Activated CD4-positive, CD25-positive, alpha-beta regulatory T cell treated with anti-CD3 and anti-CD28 coated beads, Interleukin-2, amount 50 U/mL, for 72 hours (primary cell): Measurements from ENCODE around the gene CELF4.

Experiments
- DNase-seq: peaks from one replicate; pipeline ENCODE4 v3.0.0; 2021

Gene CELF4

DNA sequence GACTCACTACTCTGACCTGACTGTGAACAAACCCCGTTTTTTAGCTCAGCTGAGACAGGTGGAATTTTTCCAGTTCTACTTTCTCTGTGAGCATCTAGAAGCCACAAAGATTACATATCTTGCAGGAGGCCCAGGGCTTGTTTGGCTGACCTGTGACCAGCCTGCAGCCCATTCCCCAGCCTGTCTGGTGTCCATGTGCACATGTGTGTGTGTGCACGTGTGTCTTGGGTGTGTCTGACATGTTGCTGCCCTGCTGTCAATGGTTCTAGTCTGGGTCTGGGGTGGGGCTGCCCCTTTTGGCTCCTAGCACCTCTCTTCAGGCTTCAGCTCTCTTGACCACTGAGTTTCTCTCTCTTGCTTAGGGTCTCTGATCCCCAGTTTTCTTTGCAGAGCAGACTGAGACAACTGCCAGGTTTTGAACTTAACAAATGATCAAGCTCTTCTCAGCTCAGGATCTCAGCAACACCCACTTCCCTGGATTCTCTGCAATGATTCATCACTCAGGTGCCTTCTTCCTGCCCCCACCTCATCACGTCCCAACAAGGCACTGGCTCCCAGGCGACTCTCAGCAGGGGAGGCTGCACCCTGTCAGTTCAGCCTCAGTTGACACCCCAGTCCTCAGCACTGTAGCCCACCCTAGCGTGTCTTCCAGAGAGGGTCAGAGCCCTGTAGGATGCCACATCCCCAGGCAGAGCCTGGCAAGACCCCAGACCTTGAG, 130.3 kb downstream of the CELF4 start:
- DNase-seq = no peak

DNA sequence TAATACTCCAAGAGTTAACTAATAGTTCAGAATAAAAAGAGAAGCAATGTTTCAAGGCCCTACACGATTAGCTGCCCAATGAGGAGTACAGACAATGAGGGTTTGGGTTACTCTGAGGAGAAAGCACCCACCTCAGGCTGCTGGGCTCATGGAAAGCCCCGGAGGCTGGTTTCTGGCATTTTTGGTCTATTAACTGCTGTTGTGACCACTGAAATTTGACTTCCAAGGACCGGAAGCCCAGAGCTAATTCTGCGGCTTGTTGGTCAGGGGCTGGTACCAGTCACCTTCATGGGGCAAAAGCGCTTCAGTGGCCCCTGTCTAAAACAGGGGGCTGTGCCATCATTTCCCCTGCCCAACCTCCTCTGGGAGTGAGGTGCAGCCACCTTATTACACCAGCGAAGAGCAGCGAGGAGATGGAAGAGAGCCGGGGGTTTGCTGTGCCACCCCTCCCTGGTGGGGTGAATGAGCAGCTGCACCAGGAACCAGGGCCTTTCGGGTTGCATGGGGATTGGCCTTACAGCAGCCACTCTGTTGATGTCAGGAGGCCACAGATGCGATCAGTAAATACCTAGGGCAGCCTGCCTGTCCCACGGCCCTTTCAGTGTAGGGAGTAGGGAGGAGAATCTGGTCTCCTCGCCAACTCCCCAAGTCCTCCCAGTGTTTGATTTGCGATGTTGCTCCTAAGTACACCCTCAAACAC, 131.3 kb downstream of the CELF4 start:
- no peak for DNase-seq

DNA sequence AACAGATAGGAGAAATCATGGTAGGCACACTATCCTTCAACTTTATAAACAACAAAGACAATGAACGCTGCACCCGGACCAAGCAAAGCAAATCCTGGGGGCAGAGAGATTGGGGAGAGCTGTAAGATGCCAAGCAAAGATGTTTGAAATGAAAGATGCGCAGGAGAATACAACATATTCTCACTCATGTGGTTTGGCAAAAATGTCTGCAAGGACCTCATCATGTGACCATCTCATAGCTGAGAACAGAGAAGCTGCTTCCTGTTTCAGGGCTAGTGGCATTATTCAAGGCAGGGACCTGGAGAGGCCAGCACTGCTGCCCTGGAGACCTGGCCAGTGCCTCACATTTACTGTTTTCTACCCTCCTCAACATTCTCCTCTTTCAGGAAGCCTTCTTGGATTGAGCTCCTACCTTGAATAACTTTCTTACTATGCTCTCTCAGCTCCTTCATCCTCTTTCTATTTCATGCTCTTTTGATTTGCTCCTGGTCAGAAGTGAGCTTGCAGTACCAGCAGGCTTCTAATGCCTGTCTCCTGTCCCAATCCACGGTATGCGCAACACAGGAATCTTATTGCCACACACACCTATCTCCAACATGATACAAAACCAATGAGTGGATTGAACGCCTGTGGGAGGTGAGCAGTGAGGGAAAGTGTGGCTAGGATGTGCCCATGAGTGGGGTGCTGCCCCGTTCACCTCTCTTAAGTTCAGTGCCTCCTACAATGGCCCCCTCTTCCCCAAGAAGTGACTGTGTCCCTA, 133.0 kb downstream of the CELF4 start:
- DNase-seq = no peak

DNA sequence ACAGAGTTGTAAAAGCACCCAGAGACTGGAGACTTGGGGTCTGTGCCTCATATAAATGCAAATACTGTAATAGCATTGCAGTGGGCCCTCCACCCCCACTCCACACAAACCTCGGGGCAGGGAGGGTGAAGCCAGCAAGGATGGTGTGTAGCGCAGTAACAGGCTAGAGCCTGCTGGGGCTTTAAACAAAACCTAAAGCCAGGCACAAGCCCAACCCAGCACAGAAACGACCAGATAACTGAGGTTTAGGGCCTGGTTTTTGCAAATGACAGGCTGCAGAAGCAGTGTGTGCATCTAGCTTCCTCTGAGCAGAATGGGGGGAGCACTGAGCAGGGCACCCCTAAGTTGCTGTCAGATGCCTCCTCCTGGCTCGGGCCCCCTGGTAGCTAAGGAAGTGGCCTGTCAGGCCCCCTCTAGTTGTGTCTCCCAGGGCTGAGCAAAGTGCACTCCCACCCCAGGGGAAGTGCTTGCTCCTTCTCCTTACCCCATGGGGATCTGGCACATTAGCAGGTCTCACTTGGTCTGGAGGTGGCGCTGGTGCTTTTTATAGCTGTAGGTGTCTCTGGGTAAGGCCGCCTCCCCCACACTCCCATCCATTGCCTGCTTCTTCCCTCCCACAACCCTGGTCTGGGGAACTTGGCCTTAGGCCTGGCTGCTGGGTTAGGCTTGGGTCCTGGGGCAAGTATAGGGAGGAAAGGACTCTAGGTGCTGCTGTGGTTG, 135.1 kb downstream of the CELF4 start:
- DNase-seq = no peak

DNA sequence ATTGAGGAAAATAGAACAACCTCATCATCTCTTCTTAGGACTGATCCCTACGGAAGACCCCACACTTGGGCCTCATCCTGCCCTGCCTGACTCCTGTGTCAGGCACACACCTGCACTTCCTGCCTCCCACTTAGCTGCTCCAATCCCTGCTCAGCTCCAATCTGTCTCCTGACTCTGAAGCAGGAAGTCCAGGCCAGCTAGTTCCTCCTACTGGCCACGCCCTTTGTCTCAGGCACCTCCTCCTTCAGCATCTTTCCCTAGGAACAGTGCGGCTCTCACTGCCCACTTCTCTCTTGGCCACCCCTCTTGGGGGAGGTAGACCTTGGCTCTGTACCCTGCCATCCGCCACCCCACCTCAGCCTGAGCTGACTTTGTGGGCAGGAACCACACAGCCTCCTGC, 135.8 kb downstream of the CELF4 start:
- no peak for DNase-seq

DNA sequence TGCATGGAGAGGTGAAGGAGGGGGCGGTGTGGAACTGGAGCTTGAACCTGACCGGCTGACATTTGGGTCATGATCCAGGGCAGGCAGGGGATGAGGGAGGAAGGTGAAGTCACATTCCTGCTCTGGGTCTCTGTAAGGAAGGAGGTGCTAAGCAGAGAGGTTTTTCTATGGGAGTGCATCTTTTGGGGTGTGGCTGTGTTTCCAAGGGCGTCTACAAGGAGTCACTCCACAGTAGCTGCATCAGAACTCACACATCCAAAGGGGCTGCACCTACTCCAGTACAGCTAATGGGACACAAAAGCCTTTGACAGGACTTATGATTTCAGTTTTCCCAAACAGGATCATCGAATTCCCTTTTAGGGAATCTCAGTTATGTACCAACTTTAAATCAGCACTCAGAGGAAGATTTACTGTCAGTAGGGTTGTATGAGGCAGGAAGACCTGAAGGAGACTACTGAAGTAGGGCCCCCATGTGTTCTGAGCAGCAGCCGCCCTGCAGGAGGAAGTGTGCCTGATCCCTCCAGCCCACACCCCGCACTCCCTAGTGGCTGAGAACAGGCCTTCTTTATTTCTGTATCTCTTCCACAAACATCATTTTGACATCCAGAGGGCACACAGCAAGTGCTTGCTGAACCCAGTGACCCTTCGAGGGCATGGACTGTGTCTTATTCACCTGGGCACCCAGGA, 137.2 kb downstream of the CELF4 start:
- no peak for DNase-seq

DNA sequence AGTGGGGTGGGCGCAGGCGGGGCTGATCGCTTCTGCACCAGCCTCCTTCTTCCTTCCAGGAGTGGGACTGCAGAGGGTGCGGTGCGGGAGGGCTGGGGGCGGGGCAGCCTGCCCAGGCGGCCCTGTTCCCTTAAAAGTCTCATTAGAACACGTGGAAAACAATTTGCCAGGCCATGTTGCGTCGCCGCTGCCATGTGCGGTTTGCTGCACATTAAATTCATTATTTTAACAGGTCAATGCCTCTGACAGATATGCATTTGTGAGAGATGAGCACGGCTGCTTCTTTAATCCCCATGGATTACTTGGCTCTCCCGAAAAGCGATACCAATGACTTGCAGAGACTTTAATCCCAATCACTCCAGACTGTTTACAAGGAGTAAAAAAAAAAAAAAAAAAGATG, 139.0 kb downstream of the CELF4 start:
- no peak for DNase-seq

DNA sequence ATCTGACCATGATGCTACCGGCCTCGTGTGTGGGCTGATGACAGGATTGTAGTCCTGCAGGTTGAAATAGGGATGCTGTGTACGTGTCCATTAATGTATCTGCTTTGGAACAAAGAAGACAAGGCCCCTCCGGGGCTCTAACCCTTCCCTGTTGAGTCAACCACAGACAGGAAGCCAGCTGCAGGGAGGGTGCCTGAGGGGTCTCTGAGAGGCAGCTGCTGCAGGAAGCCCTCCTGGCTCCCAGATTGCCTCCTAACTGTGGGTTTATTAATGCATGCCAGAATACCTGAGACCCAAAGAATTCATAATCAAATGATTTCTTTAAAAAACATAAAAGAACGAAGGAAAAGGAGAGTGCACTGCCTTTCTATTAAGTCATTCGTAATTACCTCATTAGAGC, 140.4 kb downstream of the CELF4 start:
- DNase-seq = no peak

DNA sequence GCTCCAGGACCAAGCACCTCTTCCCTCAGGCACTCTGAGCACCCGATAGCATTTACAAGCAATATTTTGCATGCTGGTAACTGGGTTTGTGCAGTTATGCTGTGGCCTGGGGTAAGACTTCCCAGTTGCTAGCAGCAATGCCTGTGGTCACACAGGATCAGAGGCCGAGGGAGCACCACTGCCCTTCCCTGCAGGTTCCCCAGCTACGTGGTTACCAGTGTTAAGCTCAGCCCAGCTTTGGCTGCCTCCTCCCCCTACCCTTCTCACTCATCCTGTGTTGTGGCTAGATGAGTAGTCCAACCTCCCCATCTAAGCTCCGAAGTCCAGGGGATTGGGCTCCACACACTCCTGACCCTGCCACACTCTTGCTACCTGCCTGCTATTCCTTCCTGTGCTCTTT, 141.1 kb downstream of the CELF4 start:
- no peak for DNase-seq

DNA sequence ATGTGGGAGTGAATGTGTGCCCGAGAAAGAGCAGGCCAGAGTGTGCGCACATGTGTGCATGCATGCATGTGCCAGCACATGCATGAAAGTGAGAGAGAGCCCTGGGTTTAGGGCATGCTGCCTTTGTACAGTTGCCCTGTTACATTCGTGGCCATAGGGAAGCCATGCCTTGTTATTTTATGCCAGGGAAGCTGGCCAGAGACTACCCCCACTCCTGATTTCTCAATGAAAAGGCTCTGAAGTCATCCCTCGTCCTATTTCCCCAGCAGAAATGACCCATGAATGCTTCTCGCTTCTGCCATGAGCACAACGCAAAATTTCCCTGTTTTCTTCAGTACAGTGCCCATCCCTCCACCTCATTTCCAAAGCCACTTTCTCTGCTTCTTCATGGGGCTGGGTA, 143.0 kb downstream of the CELF4 start:
- DNase-seq = no peak

DNA sequence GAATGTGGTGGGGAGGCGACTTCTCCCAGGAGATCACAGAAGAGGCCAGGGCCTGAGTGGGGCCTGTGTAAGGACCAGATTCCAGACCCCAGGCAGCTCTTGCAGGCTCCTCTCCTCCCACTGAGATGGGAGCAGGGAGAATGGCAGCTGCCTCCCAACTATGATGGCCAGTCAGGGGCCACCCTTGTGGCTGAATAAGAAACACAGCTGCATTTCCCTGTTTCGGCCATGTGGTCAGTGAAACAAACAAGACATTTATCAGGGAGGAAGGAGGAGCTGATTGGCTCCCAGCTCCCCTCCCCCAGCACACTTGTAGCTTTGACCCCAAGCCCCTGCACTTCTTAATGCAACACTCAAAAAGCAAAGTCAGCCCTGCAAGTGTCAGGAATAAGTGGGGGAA, 143.5 kb downstream of the CELF4 start:
- no peak for DNase-seq

DNA sequence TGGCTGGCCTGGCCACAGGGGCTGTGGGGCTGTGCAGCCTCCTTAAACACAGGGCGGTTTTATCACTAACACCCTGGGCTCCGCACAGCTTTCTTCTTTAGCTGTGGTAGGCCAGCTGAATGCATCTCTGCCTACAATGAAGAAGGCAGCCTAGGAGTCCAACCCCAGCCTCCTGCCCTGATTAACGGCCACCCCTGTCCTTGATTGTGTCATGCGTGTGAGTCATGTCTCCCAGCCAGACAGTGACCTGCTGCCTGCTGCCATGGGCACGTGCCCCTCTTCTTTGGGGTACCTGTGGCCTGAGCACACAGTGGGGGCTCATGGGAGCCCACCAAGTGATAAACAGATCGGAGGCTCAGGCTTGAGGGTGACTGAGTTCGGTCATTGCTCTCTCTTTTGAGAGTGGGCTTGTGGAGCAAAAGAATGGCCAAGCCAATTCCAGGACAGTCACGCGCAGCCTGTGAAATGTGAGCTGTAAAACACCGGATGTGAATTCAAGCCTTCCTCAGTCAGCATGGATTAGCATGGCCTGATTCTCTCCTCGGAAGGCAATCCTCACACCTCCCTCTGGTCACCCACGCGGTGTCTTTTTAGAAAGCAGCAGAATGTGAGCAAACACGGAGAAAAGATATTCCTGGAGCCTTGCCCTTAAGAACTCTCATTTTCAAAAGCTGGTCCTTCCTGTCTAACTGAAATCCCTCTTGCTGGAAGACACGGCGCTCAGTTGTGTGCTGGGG, 144.1 kb downstream of the CELF4 start:
- no peak for DNase-seq

DNA sequence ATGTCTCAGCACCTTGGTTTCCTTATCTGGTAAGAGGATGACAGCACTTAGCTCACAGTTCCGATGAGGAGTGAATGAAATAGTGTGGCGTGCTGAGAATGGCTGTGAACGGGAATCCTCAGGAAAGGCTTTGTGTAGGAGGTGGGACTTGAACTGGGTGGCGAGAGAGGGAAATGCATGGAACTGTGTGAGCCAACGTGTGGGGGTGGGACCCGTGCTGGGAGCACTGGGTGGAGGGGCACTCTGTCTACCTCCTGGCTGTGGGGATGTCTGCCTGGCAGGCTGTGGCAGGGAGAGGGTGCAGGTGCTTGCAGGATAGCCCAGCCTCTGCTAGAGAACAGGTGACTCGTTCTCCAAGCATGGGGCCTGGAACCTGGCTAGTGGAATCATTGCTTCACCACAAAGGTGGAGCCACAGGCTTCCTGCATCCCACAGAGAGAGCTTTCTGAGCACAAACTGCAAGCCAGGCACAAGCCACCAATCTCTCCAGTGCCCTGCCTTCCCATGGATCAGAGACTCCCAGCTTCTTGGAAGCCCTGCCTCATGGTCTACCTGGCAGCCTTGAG, 145.2 kb downstream of the CELF4 start:
- DNase-seq = no peak

DNA sequence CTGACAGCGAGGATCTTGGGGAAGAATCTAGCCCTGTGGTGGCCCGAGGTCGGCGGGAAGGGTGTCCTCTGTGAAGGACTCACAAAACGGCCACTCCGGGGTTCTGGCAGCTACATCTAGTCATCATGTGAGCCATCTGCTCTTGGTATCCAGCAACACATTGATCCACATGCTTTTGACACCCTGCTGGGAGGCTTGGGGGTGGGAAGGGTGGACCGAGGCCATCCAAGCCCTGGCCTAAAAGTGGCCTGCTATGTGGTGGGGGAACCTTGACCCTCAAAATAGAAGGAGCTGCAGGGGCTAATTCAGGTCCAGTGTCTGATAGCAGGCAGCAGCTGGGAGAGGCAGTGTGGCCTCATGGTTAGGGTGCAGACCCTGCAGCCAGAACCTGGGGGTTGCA, 145.7 kb downstream of the CELF4 start:
- DNase-seq = no peak

DNA sequence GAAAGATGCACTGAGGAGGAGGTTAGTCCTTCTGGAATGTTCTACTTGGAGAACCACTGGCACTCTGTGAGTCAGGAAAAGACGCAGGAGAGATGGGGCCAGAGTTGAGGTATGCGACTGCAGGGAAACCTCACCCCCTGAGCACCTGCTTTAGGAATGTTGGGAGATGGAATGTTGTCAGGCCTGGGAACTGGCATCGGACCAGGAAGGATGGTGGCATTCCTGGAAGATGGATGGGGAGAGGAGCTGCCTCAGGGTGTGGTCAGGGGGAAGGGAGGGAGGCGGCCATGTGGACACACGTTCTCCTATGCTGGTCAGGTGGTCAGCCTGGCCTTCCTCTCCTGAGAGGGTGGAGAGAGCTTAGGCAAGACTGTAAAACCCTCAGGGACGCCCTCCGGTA, 146.3 kb downstream of the CELF4 start:
- no peak for DNase-seq

DNA sequence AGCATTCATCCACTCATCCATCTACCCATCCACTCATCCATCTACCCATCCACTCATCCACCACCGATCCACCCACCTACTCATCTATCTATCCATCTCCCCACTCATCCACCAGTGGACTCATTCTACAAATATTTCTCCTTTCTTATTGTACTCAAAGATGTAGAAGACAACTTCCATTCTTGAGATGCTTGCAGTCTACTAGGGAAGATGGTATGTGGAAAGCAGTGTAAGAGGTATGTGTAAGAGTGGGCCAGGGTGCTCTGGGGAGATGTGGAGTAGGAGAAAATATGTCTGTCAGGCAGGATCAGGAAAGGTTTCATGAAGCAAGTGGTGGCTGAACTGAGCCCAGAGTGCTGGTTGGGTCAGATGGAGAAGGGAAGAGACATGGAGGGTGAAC, 150.8 kb downstream of the CELF4 start:
- DNase-seq = no peak

DNA sequence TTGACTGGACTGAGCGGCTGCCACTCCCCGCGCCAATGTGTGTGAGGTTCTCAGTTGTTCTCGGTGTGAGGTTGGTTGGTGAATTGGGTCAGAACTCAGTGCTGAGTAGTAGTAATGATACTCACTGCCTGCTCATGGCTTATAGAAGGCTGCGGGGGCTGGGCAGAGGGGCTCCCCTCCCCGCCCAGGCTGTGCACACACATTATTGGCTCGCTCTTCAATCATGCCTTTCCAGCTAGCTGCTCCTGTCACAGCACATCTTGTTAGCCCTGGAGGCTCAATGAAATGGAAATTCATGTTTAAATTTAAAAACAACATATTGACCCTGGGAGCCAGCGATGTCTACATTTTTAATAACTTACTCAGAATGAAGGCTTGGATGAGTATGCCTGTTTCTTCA, 152.8 kb downstream of the CELF4 start:
- no peak for DNase-seq

DNA sequence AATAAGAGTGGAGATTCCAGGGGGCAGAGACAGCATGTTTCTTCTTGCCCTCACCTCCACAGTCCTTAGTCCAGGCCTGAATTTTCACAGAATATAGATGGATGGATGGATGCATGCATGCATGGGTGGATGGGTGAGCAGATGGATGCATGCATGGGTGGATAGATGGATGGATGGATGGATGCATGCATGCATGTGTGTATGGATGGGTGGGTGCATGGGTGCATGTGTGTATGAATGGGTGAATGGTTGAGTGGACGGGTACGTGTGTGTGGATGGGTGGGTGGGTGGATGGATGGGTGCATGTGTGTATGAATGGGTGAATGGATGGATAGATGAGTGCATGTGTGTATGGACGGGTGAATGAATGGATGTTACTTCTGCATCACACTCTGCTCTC, 153.3 kb downstream of the CELF4 start:
- DNase-seq = no peak

DNA sequence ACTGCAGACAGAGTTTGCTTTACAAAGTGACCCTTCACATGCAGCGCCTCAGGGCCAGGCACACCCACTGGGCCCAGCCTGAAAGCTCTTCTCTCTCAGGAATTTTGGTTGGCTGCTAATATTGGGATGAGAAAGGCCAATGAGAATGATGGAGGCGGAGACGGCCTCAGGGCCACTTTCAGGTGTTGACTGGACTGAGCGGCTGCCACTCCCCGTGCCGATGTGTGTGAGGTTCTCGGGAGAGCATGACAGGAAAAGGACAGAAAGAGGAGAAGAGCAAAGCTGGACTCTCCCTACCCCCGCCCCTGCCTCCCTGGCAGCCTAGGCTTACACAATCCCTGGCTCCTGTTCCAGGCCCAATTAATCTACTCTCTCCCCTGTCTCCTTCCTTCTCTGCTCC, 155.7 kb downstream of the CELF4 start:
- no peak for DNase-seq

DNA sequence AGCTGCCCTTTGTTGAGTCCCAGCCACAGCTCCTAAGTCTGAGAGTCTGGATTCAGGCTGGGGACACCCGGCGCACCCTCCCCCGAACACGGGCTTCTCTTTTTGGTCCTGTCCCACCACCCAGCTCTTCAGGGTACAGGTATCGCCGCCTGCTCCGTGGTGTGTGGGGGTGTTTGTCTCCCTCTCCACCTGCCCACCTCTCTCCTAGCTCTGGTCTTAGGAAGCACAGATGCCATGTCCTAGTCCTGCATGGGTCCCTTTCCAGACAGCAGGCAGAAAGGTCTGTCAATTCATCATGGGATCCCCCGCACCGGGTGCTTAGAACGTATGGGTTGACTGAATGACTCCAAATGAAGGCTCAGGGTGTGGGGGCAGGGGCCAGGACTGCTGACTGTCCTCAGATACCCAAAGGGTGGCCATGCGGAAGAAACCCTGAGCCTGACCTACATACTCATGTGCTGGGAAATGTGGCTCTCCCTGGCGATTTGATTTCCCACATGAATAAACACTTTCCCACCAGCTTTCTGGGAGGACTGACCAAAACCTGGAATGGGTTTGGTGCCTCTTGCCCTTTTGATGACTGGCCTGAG, 156.8 kb downstream of the CELF4 start:
- no peak for DNase-seq

DNA sequence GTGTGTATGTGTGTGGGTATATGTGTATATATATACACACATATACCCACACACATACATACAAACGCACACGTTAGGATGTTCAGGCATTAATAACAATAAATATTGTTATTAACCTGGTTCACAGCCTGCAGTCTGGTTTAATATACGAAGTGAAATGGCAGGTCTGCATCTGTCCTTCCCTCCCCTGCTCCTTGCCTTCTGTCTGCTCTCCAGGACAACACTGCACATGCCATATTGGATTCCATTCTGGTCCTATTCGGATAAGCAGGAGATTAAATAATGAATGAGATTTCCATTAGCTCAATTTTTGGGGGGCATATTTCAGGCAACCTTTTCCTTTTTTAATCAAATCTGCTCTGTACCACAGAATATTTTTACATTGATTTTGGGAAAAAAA, 158.0 kb downstream of the CELF4 start:
- DNase-seq = no peak
